ENCODE measurements around the gene ZNF550.

Gene ZNF550

DNA sequence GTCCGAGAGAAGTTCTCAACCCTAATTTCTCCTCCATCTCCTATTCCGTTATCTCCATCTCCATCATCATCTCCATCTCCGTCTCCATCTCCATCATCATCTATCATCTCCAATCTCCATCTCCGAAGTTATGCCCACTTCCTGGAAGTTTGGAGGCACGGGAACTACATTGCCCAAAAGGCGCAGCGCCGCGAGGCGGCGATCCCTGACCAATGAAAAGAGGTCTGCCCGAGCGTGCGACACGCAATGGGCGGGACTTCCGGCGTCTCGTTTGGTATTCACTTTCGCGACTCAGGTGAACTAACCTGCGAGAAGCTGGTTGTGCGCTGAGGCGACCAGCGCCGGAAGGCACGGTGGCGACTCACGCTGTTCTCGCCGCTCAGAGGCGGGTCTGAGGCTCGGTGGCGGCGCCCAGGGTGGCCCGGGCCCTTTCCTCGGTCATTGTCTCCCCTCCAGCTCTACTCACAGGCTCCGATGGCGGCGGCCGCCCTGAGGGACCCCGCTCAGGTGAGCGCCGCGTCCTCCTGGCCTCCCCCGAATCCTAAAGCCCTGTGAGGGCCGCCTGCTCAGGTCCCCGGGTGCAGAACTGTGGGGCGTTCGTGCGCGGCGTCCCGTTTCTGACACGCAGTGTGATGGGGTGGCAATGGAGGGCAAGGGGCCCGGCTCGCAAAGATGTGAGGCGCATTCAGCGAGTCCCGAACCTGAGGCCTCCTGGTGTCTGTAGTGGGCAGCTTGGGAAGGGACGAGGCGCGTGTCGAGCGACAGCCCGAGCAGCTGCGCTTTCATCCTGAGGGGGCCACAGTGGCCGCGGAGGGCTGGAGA, 72.0 kb downstream of the ZNF550 start, which contains the start of gene ZNF419:
TSS of gene ZNF419 (plus strand) at position 274 of the 822 bp plus-strand sequence. CDS start at position 475, 201 bp downstream.
- peak; percentile 48; the same call in 1 of the 2 replicates for TF ChIP-seq GATA3 (IDR thresholded peaks at IDR 0.05; ENCODE audit: low read depth, low read length)
- TF ChIP-seq GATA2 (IDR thresholded peaks at IDR 0.05; ENCODE audit: low read depth, low read length) = peak; percentile 64

Data from SH-SY5Y (cell line).